Measurements from ENCODE around the gene LOXHD1. TPM values are rescaled to one million over a fixed set of nuclear protein-coding genes. Genes with fewer than 3 reads are reported as not detected.

The LOXHD1 gene
- total RNA-seq, 4 donors from 2014 or later: 0.41 TPM; not detected in 3

GRCh38 chr18:46464926-46465655, 191.9 kb downstream of the LOXHD1 start:
- TF ChIP-seq CTCF (IDR thresholded peaks at IDR 0.05 in 4 of 5, conservative IDR thresholded peaks at IDR 0.05 in 1 of 5): no peak
- TF ChIP-seq POLR2A (IDR thresholded peaks at IDR 0.05): no peak
- intact Hi-C loops (cut with DNase I; ENCODE audit: low total_unique reads): no loop called here
- DNase-seq: no peak
- H3K4me3 ChIP-seq: no peak overlapping the region
- H3K36me3 ChIP-seq: no peaks in the 10 kb centered on the region
- H3K27ac ChIP-seq: no peak overlapping the region
- peaks cover 0 to 10% of the 10 kb centered on the region in 2 donors for H3K4me1 ChIP-seq
- H3K9me3 ChIP-seq: no peaks in the 10 kb centered on the region
- no peaks in the 10 kb centered on the region for H3K27me3 ChIP-seq
- ATAC-seq: no peak
- in situ Hi-C loops (cut with MboI; ENCODE audit: low sequenced_read_pairs in 4 of 4): no loop called here

- H3K4me3 ChIP-seq: no peak overlapping the region
- no peak overlapping the region for H3K27ac ChIP-seq
- intact Hi-C loops (cut with DNase I; ENCODE audit: low total_unique reads) (no loop called here), in situ Hi-C loops (cut with MboI; ENCODE audit: low sequenced_read_pairs in 4 of 4) (no loop called here)
- ATAC-seq (no peak), DNase-seq (no peak)
- H3K36me3 ChIP-seq: no peaks in the 10 kb centered on the region
- no peaks in the 10 kb centered on the region for H3K9me3 ChIP-seq
- H3K4me1 ChIP-seq: no peaks in the 10 kb centered on the region
- TF ChIP-seq CTCF (IDR thresholded peaks at IDR 0.05 in 4 of 5, conservative IDR thresholded peaks at IDR 0.05 in 1 of 5) (no peak), POLR2A (IDR thresholded peaks at IDR 0.05) (no peak)
- no peaks in the 10 kb centered on the region for H3K27me3 ChIP-seq
Measured at GRCh38 chr18:46462523-46462922, 194.5 kb downstream of the LOXHD1 start.

GRCh38 chr18:46461993-46462392, 195.0 kb downstream of the LOXHD1 start:
- H3K27ac ChIP-seq: no peak overlapping the region
- in situ Hi-C loops (cut with MboI; ENCODE audit: low sequenced_read_pairs in 4 of 4): no loop called here
- DNase-seq (no peak), ATAC-seq (no peak)
- no peak for TF ChIP-seq CTCF (IDR thresholded peaks at IDR 0.05 in 4 of 5, conservative IDR thresholded peaks at IDR 0.05 in 1 of 5)
- TF ChIP-seq POLR2A (IDR thresholded peaks at IDR 0.05): no peak
- intact Hi-C loops (cut with DNase I; ENCODE audit: low total_unique reads): no loop called here
- no peaks in the 10 kb centered on the region for H3K4me1 ChIP-seq
- no peaks in the 10 kb centered on the region for H3K9me3 ChIP-seq
- H3K36me3 ChIP-seq: no peaks in the 10 kb centered on the region
- no peaks in the 10 kb centered on the region for H3K27me3 ChIP-seq
- no peak overlapping the region for H3K4me3 ChIP-seq

GRCh38 chr18:46460754-46461153, 196.3 kb downstream of the LOXHD1 start:
- Histone ChIP-seq H3K4me3 (no peak overlapping the region), H3K27me3 (no peaks in the 10 kb centered on the region), H3K9me3 (no peaks in the 10 kb centered on the region), H3K36me3 (no peaks in the 10 kb centered on the region), H3K4me1 (no peaks in the 10 kb centered on the region), H3K27ac (no peak overlapping the region)
- ATAC-seq (no peak), DNase-seq (no peak)
- no peak for TF ChIP-seq POLR2A (IDR thresholded peaks at IDR 0.05)
- TF ChIP-seq CTCF (IDR thresholded peaks at IDR 0.05 in 4 of 5, conservative IDR thresholded peaks at IDR 0.05 in 1 of 5): no peak
- in situ Hi-C loops (cut with MboI; ENCODE audit: low sequenced_read_pairs in 4 of 4): no loop called here
- intact Hi-C loops (cut with DNase I; ENCODE audit: low total_unique reads): no loop called here

All from gastrocnemius medialis (tissue), 4 donors.